IMR-90 (cell line): ENCODE results near the gene FBXW8. TPM values are rescaled to one million over a fixed set of nuclear protein-coding genes. Genes with fewer than 3 reads are reported as not detected.

Experiments used
- ATAC-seq: fragments of 200-7000 bp; cut with Tn5 transposase; 2 replicates; pipeline ENCODE4 v1.9.1; 2020; ENCODE audit warnings: low read depth, mild to moderate bottlenecking, moderate library complexity
- BruUV-seq: library from RNA; stranded (reverse); fragments of 400-500 nt; replicated peaks from 2 replicates; lab custom pipeline; 2021; lab: Mats Ljungman, UMichigan
- CTCF ChIA-PET: fragments of 300-600 bp; formaldehyde crosslinking; extraction: SDS; loops from one replicate; lab custom pipeline; 2021; ENCODE audit warnings: antibody characterized with exemption; lab: Yijun Ruan, JAX
- POLR2A ChIA-PET: fragments of 300-600 bp; sonication (Branson Sonifier 250); formaldehyde crosslinking; loops from one replicate; lab custom pipeline; 2022; ENCODE audit warnings: antibody characterized with exemption; ENCODE audit not compliant: unreplicated experiment; lab: Charles Lee
- DNase-seq: peaks from one replicate; pipeline ENCODE4 v3.0.0; 2013
- H2AFZ ChIP-seq: replicated peaks from 2 replicates; pipeline ENCODE3; 2013; ENCODE audit warnings: low read length, mild to moderate bottlenecking; ENCODE audit not compliant: poor library complexity
- H2AK5ac ChIP-seq: 2 replicates; pipeline ENCODE4 v1.6.1; 2013; ENCODE audit warnings: low read depth, low read length, inconsistent platforms
- H2AK9ac ChIP-seq: replicated peaks from 2 replicates; pipeline ENCODE3; 2013; ENCODE audit warnings: mild to moderate bottlenecking, low read depth, low read length, moderate library complexity; ENCODE audit not compliant: poor library complexity
- H2BK120ac ChIP-seq: 2 replicates; pipeline ENCODE4 v1.6.1; 2013; ENCODE audit warnings: low read depth, low read length, inconsistent platforms
- H2BK15ac ChIP-seq: 3 replicates; pipeline ENCODE4 v1.6.1; 2013; ENCODE audit warnings: low read depth, low read length, inconsistent platforms
- H2BK20ac ChIP-seq: 2 replicates; pipeline ENCODE4 v1.6.1; 2013; ENCODE audit warnings: low read depth, mild to moderate bottlenecking, inconsistent platforms, low read length, moderate library complexity
- H2BK5ac ChIP-seq: 2 replicates; pipeline ENCODE4 v1.6.1; 2013; ENCODE audit warnings: mild to moderate bottlenecking, low read depth, low read length, inconsistent platforms; ENCODE audit not compliant: poor library complexity, severe bottlenecking
- H3K14ac ChIP-seq: replicated peaks from 2 replicates; pipeline ENCODE4 v1.6.1; 2013; ENCODE audit warnings: low read depth, low read length, inconsistent platforms
- H3K18ac ChIP-seq: 2 replicates; pipeline ENCODE4 v1.6.1; 2013; ENCODE audit warnings: low read depth, low read length, control low read depth
- H3K23ac ChIP-seq: 2 replicates; pipeline ENCODE4 v1.6.1; 2013; ENCODE audit warnings: low read depth, low read length, inconsistent platforms
- H3K27ac ChIP-seq: 2 replicates; pipeline ENCODE4 v1.5.1; 2013; ENCODE audit warnings: mild to moderate bottlenecking, control low read depth, low read length; ENCODE audit not compliant: insufficient read depth
- H3K27me3 ChIP-seq: 2 replicates; pipeline ENCODE4 v1.6.1; 2013; ENCODE audit warnings: low read length; ENCODE audit not compliant: control insufficient read depth, insufficient read depth
- H3K36me3 ChIP-seq: 2 replicates; pipeline ENCODE4 v1.6.1; 2013; ENCODE audit warnings: low read length, mixed read lengths; ENCODE audit not compliant: control insufficient read depth, insufficient read depth
- H3K4ac ChIP-seq: 2 replicates; pipeline ENCODE4 v1.6.1; 2013; ENCODE audit warnings: low read depth, low read length, inconsistent platforms
- H3K4me1 ChIP-seq: 2 replicates; pipeline ENCODE4 v1.6.1; 2013; ENCODE audit warnings: low read length, mixed read lengths; ENCODE audit not compliant: control insufficient read depth, insufficient read depth
- H3K4me2 ChIP-seq: 2 replicates; pipeline ENCODE4 v1.6.1; 2013; ENCODE audit warnings: low read depth, mild to moderate bottlenecking, control low read depth, low read length, moderate library complexity
- H3K4me3 ChIP-seq: 2 replicates; pipeline ENCODE4 v1.5.1; 2013; ENCODE audit warnings: low read depth, mild to moderate bottlenecking, control low read depth, low read length, moderate library complexity; ENCODE audit not compliant: insufficient read depth
- H3K56ac ChIP-seq: 2 replicates; pipeline ENCODE4 v1.6.1; 2013; ENCODE audit warnings: low read length, inconsistent platforms; ENCODE audit not compliant: insufficient read depth; ENCODE audit errors: extremely low read depth
- H3K79me1 ChIP-seq, 2 experiments: 2 replicates each; pipeline ENCODE4 v1.6.1; 2013; ENCODE audit warnings: low read length in 2 of 2, inconsistent platforms in 1 of 2, low read depth in 1 of 2
- H3K9ac ChIP-seq: 2 replicates; pipeline ENCODE4 v1.6.1; 2013; ENCODE audit warnings: low read depth, low read length, control low read depth
- H3K9me1 ChIP-seq: 2 replicates; pipeline ENCODE4 v1.6.1; 2013; ENCODE audit warnings: low read length, inconsistent platforms; ENCODE audit not compliant: insufficient read depth
- H3K9me3 ChIP-seq: 2 replicates; pipeline ENCODE4 v1.6.1; 2013; ENCODE audit warnings: low read length; ENCODE audit not compliant: control insufficient read depth, insufficient read depth
- H4K20me1 ChIP-seq: 2 replicates; pipeline ENCODE4 v1.6.1; 2013; ENCODE audit warnings: low read length, inconsistent platforms; ENCODE audit not compliant: insufficient read depth
- H4K5ac ChIP-seq: 2 replicates; pipeline ENCODE4 v1.6.1; 2013; ENCODE audit warnings: mild to moderate bottlenecking, low read depth, low read length, control low read depth
- H4K8ac ChIP-seq, 2 experiments: 2 replicates each; pipeline ENCODE4 v1.6.1; 2013; ENCODE audit warnings: low read depth in 2 of 2, low read length in 2 of 2, control low read depth in 1 of 2, inconsistent platforms in 1 of 2
- H4K91ac ChIP-seq: 2 replicates; pipeline ENCODE4 v1.6.1; 2013; ENCODE audit warnings: low read depth, low read length, inconsistent platforms; ENCODE audit not compliant: insufficient read depth
- CHD1 ChIP-seq: IDR thresholded peaks from 2 replicates; pipeline ENCODE4 v1.6.1; 2012; ENCODE audit warnings: low read depth, low read length, improper control_type of control experiment
- ELK1 ChIP-seq: fragments of 150-350 bp; IDR thresholded peaks from 2 replicates; pipeline ENCODE4 v1.6.1; 2016; ENCODE audit warnings: low read depth, mild to moderate bottlenecking, low read length, moderate library complexity, borderline replicate concordance
- MXI1 ChIP-seq: IDR thresholded peaks from 2 replicates; pipeline ENCODE4 v1.6.1; 2012; ENCODE audit warnings: low read depth, mild to moderate bottlenecking, low read length, moderate library complexity, borderline replicate concordance
- NFE2L2 ChIP-seq: fragments of 150-350 bp; IDR thresholded peaks from 2 replicates; pipeline ENCODE4 v1.6.1; 2016; ENCODE audit warnings: low read depth, mild to moderate bottlenecking, low read length
- RAD21 ChIP-seq: IDR thresholded peaks from 2 replicates; pipeline ENCODE4 v1.6.1; 2012; ENCODE audit warnings: low read length, improper control_type of control experiment
- RFX5 ChIP-seq: IDR thresholded peaks from 2 replicates; pipeline ENCODE4 v1.8.0; 2012; ENCODE audit warnings: low read depth, mild to moderate bottlenecking, low read length, moderate library complexity
- WGBS, 2 experiments: methylation state at CpG; one replicate each; pipeline versions ENCODE4 v1.1.5 to v1.1.7; 2013; ENCODE audit warnings: missing lambda C conversion rate in 2 of 2; ENCODE audit not compliant: insufficient read length in 1 of 2; ENCODE audit errors: extremely low coverage in 2 of 2; 5-methylcytosine and 5-hydroxymethylcytosine counted together
- dilution Hi-C: fragments of 300-500 bp; cut with HindIII; formaldehyde crosslinking; loops from one replicate; pipeline ENCODE4 v1.14.3; 2018; ENCODE audit warnings: low sequenced_read_pairs; ENCODE audit not compliant: unreplicated experiment
- in situ Hi-C: fragments of 300-500 bp; cut with MboI; formaldehyde crosslinking; loops from 3 replicates; pipeline ENCODE4 v1.14.3; 2019; ENCODE audit warnings: low sequenced_read_pairs, inconsistent platforms, mixed read lengths
- intact Hi-C: fragments of 100-400 bp; cut with micrococcal nuclease; formaldehyde crosslinking; loops from 2 replicates; pipeline ENCODE4 v1.10.0; 2022
- polyA plus RNA-seq, 3 experiments: library from polyadenylated mRNA; depleted of rRNA; stranded (reverse); fragments of >200 nt; gene quantifications; 2 replicates each; pipeline ENCODE4 v1.2.3, GENCODE V29; 2012; ENCODE audit warnings: low replicate concordance in 1 of 3
- total RNA-seq: library from RNA; depleted of rRNA; stranded (reverse); fragments of >200 nt; gene quantifications from 2 replicates; pipeline ENCODE4 v1.2.3, GENCODE V29; 2012

FBXW8 gene
- total and polyA plus RNA-seq, 2 of the 4 experiments (the other 2 are of a cell fraction): 20.3 to 25.8 TPM

- peaks cover 32% of the 10 kb centered on the region for H3K27me3 ChIP-seq
- DNase-seq (no peak), ATAC-seq (no peak)
- POLR2A ChIA-PET: no interaction called here
- H2AFZ ChIP-seq: no peak overlapping the region
- in situ Hi-C loops: no loop called here
- H4K91ac ChIP-seq: no peak overlapping the region
- no peak overlapping the region for H2BK20ac ChIP-seq
- no peaks in the 10 kb centered on the region for H3K9me3 ChIP-seq
- no TSS peak for BruUV-seq
- H3K4me1 ChIP-seq: no peaks in the 10 kb centered on the region
- intact Hi-C loops: no loop called here
- no peak overlapping the region for H3K27ac ChIP-seq
- H3K79me1 ChIP-seq: no peaks in the 10 kb centered on the region
- H3K14ac ChIP-seq: no peak overlapping the region
- H3K9ac ChIP-seq: no peak overlapping the region
- no peak overlapping the region for H4K8ac ChIP-seq
- CTCF ChIA-PET: interaction anchor here (0.6 kb wide), 1 partner anchor 375 kb away, joined by 3 read pairs; no protein-coding TSS in a partner anchor
- no peak overlapping the region for H2BK5ac ChIP-seq
- H2BK15ac ChIP-seq: no peak overlapping the region
- no peak overlapping the region for H3K4me2 ChIP-seq
- TF ChIP-seq RFX5 (no peak), CHD1 (no peak), MXI1 (no peak), ELK1 (no peak), RAD21 (no peak), NFE2L2 (no peak)
- dilution Hi-C loops: no loop called here
- H4K20me1 ChIP-seq: no peaks in the 10 kb centered on the region
- no peak overlapping the region for H3K56ac ChIP-seq
- H2AK9ac ChIP-seq: no peak overlapping the region
- no peaks in the 10 kb centered on the region for H3K9me1 ChIP-seq
- no peaks in the 10 kb centered on the region for H3K36me3 ChIP-seq
- no peak overlapping the region for H3K18ac ChIP-seq
- no CpG with 5 or more reads among the region's 3 CpGs for WGBS, 2 experiments
- no peak overlapping the region for H3K4ac ChIP-seq
- no peak overlapping the region for H3K23ac ChIP-seq
- H2BK120ac ChIP-seq: no peak overlapping the region
- no peak overlapping the region for H3K4me3 ChIP-seq
- no peak overlapping the region for H2AK5ac ChIP-seq
- H4K5ac ChIP-seq: no peak overlapping the region
Measured at GRCh38 chr12:117058442-117059072, 147.8 kb downstream of the FBXW8 start.
